SH-SY5Y (cell line): ENCODE measurements around the gene NMNAT1.

Source experiments
- GATA2 ChIP-seq: IDR thresholded peaks from 2 replicates; pipeline ENCODE4 v1.6.1; 2011; ENCODE audit warnings: mild to moderate bottlenecking, low read depth, low read length
- GATA3 ChIP-seq: IDR thresholded peaks from 2 replicates; pipeline ENCODE4 v1.6.1; 2011; ENCODE audit warnings: low read depth, mild to moderate bottlenecking, low read length, moderate library complexity

DNA sequence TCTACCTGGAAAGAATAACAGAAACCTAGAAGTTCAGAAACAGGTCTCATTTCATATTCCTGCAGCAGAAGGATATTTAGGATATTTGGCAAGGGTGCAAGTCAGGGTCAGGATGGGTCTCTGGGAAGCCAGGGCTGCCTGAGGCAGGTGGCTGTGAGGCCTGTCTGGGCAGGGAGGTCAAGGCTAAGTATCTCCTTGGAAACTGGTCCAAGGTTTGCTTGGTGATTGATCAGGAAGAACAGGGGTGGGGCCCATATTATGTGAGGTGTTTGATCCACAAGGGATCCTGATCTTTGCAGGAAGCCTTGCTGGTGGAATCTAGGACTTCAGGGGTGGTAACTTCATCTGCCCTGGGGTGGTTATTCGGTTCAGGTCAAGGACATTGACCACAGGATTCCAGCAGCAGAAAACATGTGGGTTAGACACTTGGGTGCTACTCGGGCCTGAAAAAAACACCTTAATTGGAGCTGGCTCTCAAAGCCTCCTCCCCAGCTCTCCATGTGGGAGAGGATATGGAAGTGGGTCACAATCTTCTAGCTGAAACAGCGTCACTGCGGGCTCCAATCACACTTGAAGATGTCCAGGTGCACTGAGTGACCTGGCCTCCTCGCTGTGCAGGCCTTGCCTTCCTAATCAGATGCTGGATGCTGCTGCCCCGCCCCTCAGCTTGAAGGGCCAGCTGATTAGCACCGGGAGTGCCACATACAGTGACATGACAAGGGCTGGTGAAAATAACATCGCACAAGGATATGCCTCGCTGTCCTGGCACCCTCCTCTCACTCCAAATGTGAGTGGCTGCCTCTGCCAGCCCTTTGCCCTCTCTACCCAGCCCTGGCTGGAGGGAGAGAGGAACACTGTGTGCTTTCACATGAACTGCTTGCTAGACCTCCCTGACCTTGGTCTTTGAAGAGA is 41.9 kb upstream of the NMNAT1 start:
- TF ChIP-seq GATA2 (no peak), GATA3 (no peak)
